ENCODE measurements around the gene TIMM44.
A peak's percentile ranks its signal among the peaks of the same experiment; 100 is the strongest.

TIMM44 gene

GRCh38 chr19:7933828-7934725 lies 9.4 kb downstream of the TIMM44 start:
- CTCF ChIA-PET = no interaction called here
- DNase-seq (ENCODE audit: low read depth, low spot score) = no peak
- no peak for TF ChIP-seq CTCF (IDR thresholded peaks at IDR 0.05; ENCODE audit: insufficient read depth, low read length, missing control alignments)
- H3K4me3 ChIP-seq (ENCODE audit: low read depth, low read length) = no peak overlapping the region
- POLR2A ChIA-PET = interaction anchor here (0.7 kb wide), 1 partner anchor 9 kb away, joined by 3 read pairs; the partner anchor contains the start of gene TIMM44

GRCh38 chr19:7933411-7933810 lies 10.1 kb downstream of the TIMM44 start:
- ChIA-PET CTCF (no interaction called here), POLR2A (interaction anchor here (0.7 kb wide), 1 partner anchor 10 kb away, joined by 3 read pairs; the partner anchor contains the start of gene TIMM44)
- peak; percentile 12 for TF ChIP-seq CTCF (IDR thresholded peaks at IDR 0.05; ENCODE audit: insufficient read depth, low read length, missing control alignments)
- DNase-seq (ENCODE audit: low read depth, low spot score) = no peak
- no peak overlapping the region for H3K4me3 ChIP-seq (ENCODE audit: low read depth, low read length)

GRCh38 chr19:7932930-7933300 lies 10.6 kb downstream of the TIMM44 start:
- no peak for TF ChIP-seq CTCF (IDR thresholded peaks at IDR 0.05; ENCODE audit: insufficient read depth, low read length, missing control alignments)
- no peak overlapping the region for H3K4me3 ChIP-seq (ENCODE audit: low read depth, low read length)
- DNase-seq (ENCODE audit: low read depth, low spot score) = no peak
- CTCF ChIA-PET = no interaction called here
- POLR2A ChIA-PET = no interaction called here

- ChIA-PET CTCF (interaction anchor here (1.1 kb wide), 1 partner anchor 11 kb away, joined by 4 read pairs; the partner anchor contains the start of gene TIMM44), POLR2A (no interaction called here)
- no peak for TF ChIP-seq CTCF (IDR thresholded peaks at IDR 0.05; ENCODE audit: insufficient read depth, low read length, missing control alignments)
- no peak overlapping the region for H3K4me3 ChIP-seq (ENCODE audit: low read depth, low read length)
- no peak for DNase-seq (ENCODE audit: low read depth, low spot score)
Measured at GRCh38 chr19:7932276-7932929, 11.1 kb downstream of the TIMM44 start.

GRCh38 chr19:7931221-7932061 lies 12.0 kb downstream of the TIMM44 start:
- TF ChIP-seq CTCF (IDR thresholded peaks at IDR 0.05; ENCODE audit: insufficient read depth, low read length, missing control alignments) = no peak
- no peak overlapping the region for H3K4me3 ChIP-seq (ENCODE audit: low read depth, low read length)
- CTCF ChIA-PET = interaction anchor here (1.1 to 2.9 kb wide), 5 partner anchors 10 to 78 kb away, joined by 4 to 13 read pairs (median 5); partner anchors contain the start of gene TIMM44
- no peak for DNase-seq (ENCODE audit: low read depth, low spot score)
- POLR2A ChIA-PET = interaction anchor here (0.7 to 1.6 kb wide), 2 partner anchors 11 to 13 kb away, joined by 3 to 7 read pairs; partner anchors contain the start of gene TIMM44

Data from AG04449 (cell line).